GM12801 (cell line): ENCODE results near the gene LRRC3B.

ENCODE experiments used
- TF ChIP-seq, protein P1 (sequence below): IDR thresholded peaks from one replicate; pipeline ENCODE4 v1.5.1; 2011; ENCODE audit warnings: control low read depth; ENCODE audit not compliant: insufficient read length; ENCODE audit errors: extremely low read depth

Gene LRRC3B

DNA sequence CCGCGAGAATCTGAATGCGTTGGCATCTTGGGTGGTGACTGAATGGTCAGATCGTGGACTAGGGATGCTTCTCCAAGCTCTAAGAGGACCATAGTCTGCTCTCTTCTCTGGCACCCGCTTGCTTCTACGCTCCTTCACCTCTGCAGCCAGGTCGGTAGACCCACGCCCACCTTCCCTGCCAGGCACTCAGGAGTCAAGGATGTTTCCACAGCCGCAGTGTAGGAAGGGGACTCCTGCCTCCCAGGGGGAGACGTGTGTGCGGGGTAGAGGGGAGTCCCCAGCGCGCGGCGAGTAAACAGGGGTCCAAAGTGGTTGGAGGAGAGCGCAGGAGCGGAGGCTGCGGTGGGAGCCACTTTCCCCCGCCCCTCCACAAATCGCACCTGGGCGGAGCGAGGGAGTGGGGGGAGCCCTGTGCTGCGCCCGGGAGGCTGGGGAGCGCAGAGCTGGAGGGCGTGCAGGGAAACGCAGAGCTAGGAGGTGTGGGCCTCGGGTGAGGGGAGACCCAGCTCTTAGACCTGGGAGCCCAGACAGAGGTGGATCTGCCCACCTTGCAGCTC lies 1.7 kb downstream of the LRRC3B start:
- TF ChIP-seq, protein P1, sequence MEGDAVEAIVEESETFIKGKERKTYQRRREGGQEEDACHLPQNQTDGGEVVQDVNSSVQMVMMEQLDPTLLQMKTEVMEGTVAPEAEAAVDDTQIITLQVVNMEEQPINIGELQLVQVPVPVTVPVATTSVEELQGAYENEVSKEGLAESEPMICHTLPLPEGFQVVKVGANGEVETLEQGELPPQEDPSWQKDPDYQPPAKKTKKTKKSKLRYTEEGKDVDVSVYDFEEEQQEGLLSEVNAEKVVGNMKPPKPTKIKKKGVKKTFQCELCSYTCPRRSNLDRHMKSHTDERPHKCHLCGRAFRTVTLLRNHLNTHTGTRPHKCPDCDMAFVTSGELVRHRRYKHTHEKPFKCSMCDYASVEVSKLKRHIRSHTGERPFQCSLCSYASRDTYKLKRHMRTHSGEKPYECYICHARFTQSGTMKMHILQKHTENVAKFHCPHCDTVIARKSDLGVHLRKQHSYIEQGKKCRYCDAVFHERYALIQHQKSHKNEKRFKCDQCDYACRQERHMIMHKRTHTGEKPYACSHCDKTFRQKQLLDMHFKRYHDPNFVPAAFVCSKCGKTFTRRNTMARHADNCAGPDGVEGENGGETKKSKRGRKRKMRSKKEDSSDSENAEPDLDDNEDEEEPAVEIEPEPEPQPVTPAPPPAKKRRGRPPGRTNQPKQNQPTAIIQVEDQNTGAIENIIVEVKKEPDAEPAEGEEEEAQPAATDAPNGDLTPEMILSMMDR = no peak

DNA sequence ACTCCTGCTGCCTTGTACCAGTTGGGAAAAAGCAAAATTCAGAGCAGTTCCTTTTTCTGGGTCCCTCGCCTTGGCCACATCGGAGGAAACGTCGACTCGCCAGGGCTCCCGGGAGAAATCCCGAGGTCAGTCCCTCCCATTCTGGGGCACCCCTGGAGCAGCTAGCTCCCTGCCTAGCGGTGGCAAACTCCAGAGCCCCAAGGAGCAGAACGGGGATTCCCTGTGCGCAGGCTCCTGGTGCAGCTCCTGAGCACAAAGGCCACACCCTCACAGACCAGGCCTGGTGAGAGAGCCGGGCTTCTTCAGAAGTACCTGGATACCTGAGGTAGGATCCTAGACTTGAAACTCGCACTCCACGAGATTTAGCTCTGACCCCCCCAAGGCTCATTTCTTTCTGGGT lies 2.6 kb downstream of the LRRC3B start:
- TF ChIP-seq, protein P1 = no peak

DNA sequence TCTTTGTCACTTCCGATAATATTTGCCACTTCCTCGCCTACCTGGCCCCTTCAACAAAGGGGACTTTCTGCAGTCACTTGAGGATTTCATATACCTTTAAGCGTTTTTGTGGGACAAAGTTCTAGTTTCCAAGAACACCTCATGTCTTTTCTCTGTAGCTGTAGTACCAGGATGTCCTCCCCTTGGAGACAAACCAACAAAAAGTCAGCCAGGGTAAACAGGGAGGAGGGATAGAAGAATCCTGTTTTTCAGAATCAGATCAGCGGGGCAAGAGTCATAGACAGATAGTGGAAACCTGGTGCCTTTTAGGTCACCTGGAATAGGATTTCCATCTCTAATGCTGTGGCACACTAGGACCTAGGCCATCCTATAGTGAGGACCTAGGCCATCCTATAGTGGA lies 4.5 kb downstream of the LRRC3B start:
- TF ChIP-seq, protein P1 = no peak

DNA sequence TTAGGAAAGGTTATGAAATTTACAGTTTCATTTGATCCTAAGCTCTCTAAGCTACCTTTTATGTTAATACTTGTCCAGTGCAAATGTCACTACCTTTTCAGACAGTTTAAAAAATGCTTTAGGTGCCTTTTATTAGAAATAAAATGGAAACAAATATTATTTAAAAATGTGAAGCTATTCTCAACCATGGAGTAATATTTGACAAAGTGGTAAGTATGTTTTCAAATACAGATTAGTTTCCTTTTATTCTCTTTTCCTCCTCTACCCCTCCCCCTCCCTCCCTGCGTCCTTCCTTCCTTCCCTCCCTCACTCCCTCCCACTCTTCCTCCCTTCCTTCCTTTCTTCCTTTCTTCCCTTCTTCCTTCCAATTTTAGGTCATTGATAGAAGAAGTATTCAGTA lies 6.3 kb downstream of the LRRC3B start:
- TF ChIP-seq, protein P1 = no peak

DNA sequence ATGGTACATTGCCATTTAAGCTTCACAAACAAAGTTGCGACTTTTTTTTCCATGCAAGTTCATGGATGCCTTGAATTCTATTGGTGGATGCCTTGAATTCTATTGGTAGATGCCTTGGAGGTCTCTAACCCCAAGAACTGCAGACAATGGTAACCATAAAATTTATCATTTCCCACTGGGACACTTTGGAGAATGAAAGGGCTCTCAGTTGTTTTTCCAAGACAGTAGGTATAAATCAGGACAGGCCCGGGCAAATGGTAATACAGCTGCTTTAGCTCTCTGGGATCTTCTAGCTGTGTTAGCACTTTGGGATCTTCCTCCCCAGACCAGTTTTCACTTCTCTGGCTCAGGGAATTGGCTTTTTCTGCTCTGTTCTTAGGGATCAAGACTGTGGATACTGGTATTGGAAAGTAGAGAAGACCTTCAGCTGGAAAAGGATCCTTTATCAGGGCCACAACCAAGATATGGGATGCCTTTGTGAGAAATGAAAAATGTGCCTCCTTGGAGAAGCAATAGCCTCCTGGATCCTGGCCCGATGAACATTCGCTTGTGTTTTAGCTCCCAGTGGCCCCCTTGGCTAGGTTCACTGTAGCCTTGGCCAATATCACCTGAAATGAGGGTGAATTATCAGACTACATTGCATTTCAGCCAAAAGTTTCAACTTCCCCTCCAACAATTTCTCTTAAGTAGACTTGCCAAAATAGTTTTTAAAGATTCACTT lies 8.3 kb downstream of the LRRC3B start:
- TF ChIP-seq, protein P1 = no peak

DNA sequence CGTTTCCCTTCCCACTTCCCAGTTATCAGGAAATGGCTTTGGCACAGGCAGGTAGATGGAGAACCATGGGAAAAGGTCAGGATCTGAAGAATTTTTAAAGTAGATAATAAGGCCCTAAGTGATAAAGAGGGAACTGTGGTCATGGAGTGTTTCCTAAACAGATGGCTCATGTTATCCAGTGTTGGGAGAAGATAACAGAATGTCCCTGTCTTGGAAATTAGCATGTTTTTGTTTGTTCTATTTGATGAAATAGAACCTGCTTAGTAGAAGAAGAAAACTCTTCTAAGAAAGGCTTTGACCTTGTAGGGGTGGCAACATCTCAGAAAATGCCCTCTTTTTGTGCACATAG lies 8.8 kb downstream of the LRRC3B start:
- TF ChIP-seq, protein P1 = no peak

DNA sequence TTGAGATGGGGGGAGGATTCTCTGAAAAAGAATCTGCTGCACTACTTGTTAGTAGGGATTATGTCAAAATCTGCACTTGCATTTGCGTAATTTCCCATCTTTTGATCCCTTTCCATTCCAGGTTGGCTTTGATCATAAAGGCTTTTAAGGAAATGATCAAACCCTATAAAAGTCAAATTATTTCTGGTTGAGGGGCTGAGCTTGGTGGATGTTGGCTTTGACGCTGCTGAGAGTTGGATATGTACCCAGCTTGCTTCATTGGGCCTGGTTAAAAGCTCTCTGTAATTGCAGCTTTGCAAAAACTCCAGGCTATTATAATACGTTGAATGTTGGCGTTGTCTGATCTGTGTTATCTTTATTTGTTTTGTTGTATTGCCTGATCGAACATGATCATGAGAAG lies 12.0 kb downstream of the LRRC3B start:
- TF ChIP-seq, protein P1 = no peak
